Pons (tissue), 1 donor: Measurements from ENCODE around the gene ZSWIM3.

Experiments
- DNase-seq: peaks from one replicate; pipeline ENCODE4 v3.0.0-alpha.2; 2016; ENCODE audit warnings: low spot score

ZSWIM3 gene

GRCh38 chr20:45833030-45833882, 24.2 kb upstream of the ZSWIM3 start, which contains the start of gene SNX21:
SNX21 (plus strand) TSS chr20:45833799; CDS start chr20:45833920, 121 bp downstream.
- DNase-seq: peak; percentile 40

- peak; percentile 45 for DNase-seq
These were observed 23.3 kb upstream of the ZSWIM3 start for GRCh38 chr20:45833883-45834796.

- DNase-seq: no peak
These were observed 22.6 kb upstream of the ZSWIM3 start for GRCh38 chr20:45834797-45835161.

GRCh38 chr20:45835329-45835765, 22.1 kb upstream of the ZSWIM3 start:
- no peak for DNase-seq

- no peak for DNase-seq
These were observed 21.6 kb upstream of the ZSWIM3 start for GRCh38 chr20:45835825-45836224.

GRCh38 chr20:45836841-45837240, 20.6 kb upstream of the ZSWIM3 start:
- DNase-seq: no peak

GRCh38 chr20:45840700-45841198, 16.7 kb upstream of the ZSWIM3 start:
- DNase-seq: no peak

GRCh38 chr20:45841407-45842129, 15.8 kb upstream of the ZSWIM3 start:
- DNase-seq: no peak

- no peak for DNase-seq
These were observed 15.1 kb upstream of the ZSWIM3 start for GRCh38 chr20:45842169-45842812.

- DNase-seq: no peak
These were observed 13.9 kb upstream of the ZSWIM3 start for GRCh38 chr20:45843506-45843905.

GRCh38 chr20:45845452-45845851, 12.0 kb upstream of the ZSWIM3 start:
- no peak for DNase-seq

- DNase-seq: no peak
These were observed 9.0 kb upstream of the ZSWIM3 start for GRCh38 chr20:45848421-45848820.

- no peak for DNase-seq
These were observed 8.3 kb upstream of the ZSWIM3 start for GRCh38 chr20:45848969-45849582.

GRCh38 chr20:45850238-45850637, 7.2 kb upstream of the ZSWIM3 start:
- DNase-seq: no peak

- no peak for DNase-seq
These were observed 6.5 kb upstream of the ZSWIM3 start for GRCh38 chr20:45850926-45851325.

GRCh38 chr20:45851501-45851900, 5.9 kb upstream of the ZSWIM3 start:
- DNase-seq: no peak

GRCh38 chr20:45852326-45852725, 5.1 kb upstream of the ZSWIM3 start:
- DNase-seq: no peak

GRCh38 chr20:45853484-45853883, 3.9 kb upstream of the ZSWIM3 start:
- DNase-seq: no peak

- no peak for DNase-seq
These were observed 435 bp downstream of the ZSWIM3 start for GRCh38 chr20:45857882-45858216.

- DNase-seq: no peak
These were observed 2.5 kb downstream of the ZSWIM3 start for GRCh38 chr20:45859916-45860315.

GRCh38 chr20:45860560-45861220, 3.3 kb downstream of the ZSWIM3 start:
- DNase-seq: no peak
